Right kidney (tissue), 1 donor: Measurements from ENCODE around the gene KCNH6.

Experiments
- DNase-seq: peaks from one replicate; pipeline ENCODE4 v3.0.0-alpha.2; 2016

Gene KCNH6

GRCh38 chr17:63512896-63513644, 10.1 kb upstream of the KCNH6 start:
- no peak for DNase-seq

GRCh38 chr17:63514477-63514876, 8.7 kb upstream of the KCNH6 start:
- DNase-seq: no peak

GRCh38 chr17:63514974-63515373, 8.2 kb upstream of the KCNH6 start:
- no peak for DNase-seq

- no peak for DNase-seq
Measured at GRCh38 chr17:63515426-63515825, 7.7 kb upstream of the KCNH6 start.

GRCh38 chr17:63516910-63517824, 6.0 kb upstream of the KCNH6 start:
- DNase-seq: no peak

- DNase-seq: no peak
Measured at GRCh38 chr17:63517825-63518534, 5.2 kb upstream of the KCNH6 start.

GRCh38 chr17:63519116-63519881, 3.9 kb upstream of the KCNH6 start:
- DNase-seq: no peak

- DNase-seq: peak; percentile 48
Measured at GRCh38 chr17:63519972-63520882, 2.9 kb upstream of the KCNH6 start.

GRCh38 chr17:63524051-63524450, 893 bp downstream of the KCNH6 start:
- no peak for DNase-seq

- DNase-seq: no peak
Measured at GRCh38 chr17:63525190-63525946, 2.2 kb downstream of the KCNH6 start.

GRCh38 chr17:63526861-63527260, 3.7 kb downstream of the KCNH6 start:
- no peak for DNase-seq

- DNase-seq: no peak
Measured at GRCh38 chr17:63528183-63528582, 5.0 kb downstream of the KCNH6 start.

GRCh38 chr17:63529711-63530556, 6.8 kb downstream of the KCNH6 start:
- DNase-seq: no peak

GRCh38 chr17:63530557-63531021, 7.4 kb downstream of the KCNH6 start:
- DNase-seq: no peak

- no peak for DNase-seq
Measured at GRCh38 chr17:63531022-63531965, 8.1 kb downstream of the KCNH6 start.

- DNase-seq: no peak
Measured at GRCh38 chr17:63533433-63534077, 10.4 kb downstream of the KCNH6 start.

GRCh38 chr17:63534078-63534570, 11.0 kb downstream of the KCNH6 start:
- DNase-seq: no peak
